GM18909 (cell line): ENCODE measurements around the gene FLCN.
"Not testable (repeated sequence)": the region's sequence is repeated elsewhere in the genome, so short reads cannot be mapped to it uniquely, and the experiment has no call there.

Experiments
- ATAC-seq: cut with Tn5 transposase; IDR thresholded peaks from one replicate; pipeline ENCODE4 v1.9.1; 2021; ENCODE audit warnings: mild to moderate bottlenecking; ENCODE audit not compliant: unreplicated experiment, poor library complexity

FLCN gene

GRCh38 chr17:17237026-17237799 is at the start of gene FLCN:
Gene FLCN (minus strand): TSS chr17:17237168. CDS start chr17:17228137, 9,031 bp downstream.
- ATAC-seq = peak; percentile 84

- ATAC-seq = no peak
Measured at GRCh38 chr17:17285951-17286350, 49.0 kb upstream of the FLCN start.

- peak; percentile 91 for ATAC-seq
Measured at GRCh38 chr17:17280613-17281549, 43.9 kb upstream of the FLCN start, which contains the start of gene COPS3. Gene COPS3 (minus strand): TSS chr17:17281246. CDS start chr17:17281186, 60 bp downstream.

GRCh38 chr17:17279316-17279715 is 42.3 kb upstream of the FLCN start:
- ATAC-seq = no peak

GRCh38 chr17:17277431-17277830 is 40.5 kb upstream of the FLCN start:
- ATAC-seq = not testable (repeated sequence)

GRCh38 chr17:17275971-17276370 is 39.0 kb upstream of the FLCN start:
- ATAC-seq = no peak

GRCh38 chr17:17269926-17270773 is 33.2 kb upstream of the FLCN start:
- no peak for ATAC-seq

- ATAC-seq = no peak
Measured at GRCh38 chr17:17264430-17264829, 27.5 kb upstream of the FLCN start.

- ATAC-seq = no peak
Measured at GRCh38 chr17:17258998-17259397, 22.0 kb upstream of the FLCN start.

GRCh38 chr17:17258011-17258410 is 21.0 kb upstream of the FLCN start:
- no peak for ATAC-seq

- ATAC-seq = no peak
Measured at GRCh38 chr17:17256316-17256715, 19.3 kb upstream of the FLCN start.

- ATAC-seq = not testable (repeated sequence)
Measured at GRCh38 chr17:17255689-17256088, 18.7 kb upstream of the FLCN start.

- no peak for ATAC-seq
Measured at GRCh38 chr17:17254036-17254435, 17.1 kb upstream of the FLCN start.

GRCh38 chr17:17253406-17253805 is 16.4 kb upstream of the FLCN start:
- no peak for ATAC-seq

GRCh38 chr17:17252149-17252661 is 15.2 kb upstream of the FLCN start:
- ATAC-seq = no peak

- no peak for ATAC-seq
Measured at GRCh38 chr17:17246879-17247278, 9.9 kb upstream of the FLCN start.

GRCh38 chr17:17243163-17243562 is 6.2 kb upstream of the FLCN start:
- ATAC-seq = no peak

- ATAC-seq = no peak
Measured at GRCh38 chr17:17242246-17242645, 5.3 kb upstream of the FLCN start.

GRCh38 chr17:17241656-17242055 is 4.7 kb upstream of the FLCN start:
- no peak for ATAC-seq

GRCh38 chr17:17239832-17240231 is 2.9 kb upstream of the FLCN start:
- ATAC-seq = no peak
